ENCODE data around the gene DYNLT4.

DNA sequence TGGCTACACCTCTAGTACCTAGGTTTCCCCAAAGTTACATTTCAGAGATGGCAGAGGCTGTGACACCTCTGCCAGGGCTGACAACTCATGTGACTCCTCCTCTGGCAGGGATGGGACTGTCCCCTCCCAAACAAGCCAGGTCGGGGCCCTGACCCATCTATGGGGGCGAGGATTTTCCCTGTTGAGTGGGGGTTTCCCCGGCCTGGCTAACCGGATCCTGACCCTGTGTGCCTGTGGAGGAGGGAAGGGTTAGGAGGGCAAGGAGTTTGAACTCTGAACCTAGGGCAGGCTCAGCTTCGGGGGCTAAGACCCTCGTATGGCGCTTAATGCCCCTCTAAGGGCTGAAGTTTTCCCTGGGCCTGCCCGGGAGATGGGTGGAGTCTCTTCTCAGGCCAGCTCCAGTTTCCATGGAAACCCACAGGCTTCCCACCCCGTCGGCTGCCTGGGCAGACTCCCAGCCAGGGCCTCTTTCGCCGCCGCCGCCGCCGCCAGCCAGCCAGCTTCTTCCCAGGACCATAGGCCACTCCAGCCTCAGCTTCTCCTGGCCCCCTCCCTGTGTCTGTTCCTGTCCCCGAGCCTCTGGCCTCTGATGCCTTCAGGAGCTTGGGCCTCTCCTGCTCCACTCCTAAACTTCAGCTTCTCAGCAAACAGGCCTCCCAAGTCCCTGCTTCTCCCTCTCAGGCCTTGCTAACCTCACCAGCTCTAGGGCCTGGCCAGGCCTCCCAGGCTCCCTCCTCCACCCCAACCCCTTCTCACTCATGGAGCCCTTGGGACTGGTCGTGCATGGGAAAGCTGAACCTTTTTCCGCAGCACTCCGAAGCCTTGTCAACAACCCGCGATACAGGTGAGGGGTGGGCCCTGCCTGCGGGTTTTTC, 1.1 kb upstream of the DYNLT4 start, which contains the start of gene BTBD19:
- TF ChIP-seq, protein P1, sequence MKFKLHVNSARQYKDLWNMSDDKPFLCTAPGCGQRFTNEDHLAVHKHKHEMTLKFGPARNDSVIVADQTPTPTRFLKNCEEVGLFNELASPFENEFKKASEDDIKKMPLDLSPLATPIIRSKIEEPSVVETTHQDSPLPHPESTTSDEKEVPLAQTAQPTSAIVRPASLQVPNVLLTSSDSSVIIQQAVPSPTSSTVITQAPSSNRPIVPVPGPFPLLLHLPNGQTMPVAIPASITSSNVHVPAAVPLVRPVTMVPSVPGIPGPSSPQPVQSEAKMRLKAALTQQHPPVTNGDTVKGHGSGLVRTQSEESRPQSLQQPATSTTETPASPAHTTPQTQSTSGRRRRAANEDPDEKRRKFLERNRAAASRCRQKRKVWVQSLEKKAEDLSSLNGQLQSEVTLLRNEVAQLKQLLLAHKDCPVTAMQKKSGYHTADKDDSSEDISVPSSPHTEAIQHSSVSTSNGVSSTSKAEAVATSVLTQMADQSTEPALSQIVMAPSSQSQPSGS (IDR thresholded peaks at IDR 0.05; ENCODE audit: low read length) = 0 out of 2 replicates have a peak, but pooled peaks have one; percentile 3
- TF ChIP-seq, protein P2, sequence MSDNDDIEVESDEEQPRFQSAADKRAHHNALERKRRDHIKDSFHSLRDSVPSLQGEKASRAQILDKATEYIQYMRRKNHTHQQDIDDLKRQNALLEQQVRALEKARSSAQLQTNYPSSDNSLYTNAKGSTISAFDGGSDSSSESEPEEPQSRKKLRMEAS (IDR thresholded peaks at IDR 0.05) = no peak
- TF ChIP-seq POLR2A (IDR thresholded peaks at IDR 0.05; ENCODE audit: control extremely low read depth in 1 of 2, low read depth in 2 of 2, low read length in 2 of 2) = no peak
- TF ChIP-seq BACH1 (IDR thresholded peaks at IDR 0.05; ENCODE audit: low read length) = no peak
- TF ChIP-seq SUZ12 (IDR thresholded peaks at IDR 0.05; ENCODE audit: low read length) = no peak
- TF ChIP-seq TAF1 (IDR thresholded peaks at IDR 0.05; ENCODE audit: low read depth, low read length) = 0 out of 2 replicates have a peak, but pooled peaks have one; percentile 6
- peak in 1 of 2 experiments; percentile 36; a peak in 1 of 4 replicates for TF ChIP-seq SIN3A (conservative IDR thresholded peaks at IDR 0.05 in 1 of 2, IDR thresholded peaks at IDR 0.05 in 1 of 2; ENCODE audit: low read depth in 1 of 2, low read length in 2 of 2)
- no peak for TF ChIP-seq CHD2 (IDR thresholded peaks at IDR 0.05; ENCODE audit: low read length)
- TF ChIP-seq RAD21 (IDR thresholded peaks at IDR 0.05 in 1 of 2, conservative IDR thresholded peaks at IDR 0.05 in 1 of 2; ENCODE audit: low read depth in 2 of 2, low read length in 2 of 2) = no peak
